WERI-Rb-1 (cell line): ENCODE results near the gene ZSCAN30.

Experiments
- DNase-seq: peaks from one replicate; pipeline ENCODE4 v3.0.0-alpha.2; 2020
- H3K27ac ChIP-seq: fragments of 250-450 bp; sonication (Bioruptor Pico); 2 replicates; pipeline ENCODE4 v1.5.1; 2020; ENCODE audit warnings: mild to moderate bottlenecking, moderate library complexity
- H3K27me3 ChIP-seq: fragments of 250-450 bp; sonication (Bioruptor Pico); 2 replicates; pipeline ENCODE4 v1.5.1; 2021; ENCODE audit warnings: mild to moderate bottlenecking, low read depth, moderate library complexity; ENCODE audit not compliant: insufficient read depth, severe bottlenecking
- H3K36me3 ChIP-seq: fragments of 250-450 bp; sonication (Bioruptor Pico); 2 replicates; pipeline ENCODE4 v1.5.1; 2020; ENCODE audit warnings: mild to moderate bottlenecking, moderate library complexity
- H3K4me3 ChIP-seq: 2 replicates; pipeline ENCODE4 v1.5.1; 2011; ENCODE audit warnings: low read depth, mild to moderate bottlenecking, control low read depth, low read length
- H3K9me3 ChIP-seq: fragments of 250-450 bp; sonication (Bioruptor Pico); 2 replicates; pipeline ENCODE4 v1.5.1; 2021; ENCODE audit warnings: mild to moderate bottlenecking, moderate library complexity; ENCODE audit not compliant: severe bottlenecking
- TF ChIP-seq, protein P1 (sequence below): IDR thresholded peaks from 2 replicates; pipeline ENCODE4 v1.5.1; 2011; ENCODE audit warnings: low read depth, mild to moderate bottlenecking, control low read depth, inconsistent platforms, low read length

The ZSCAN30 gene

GRCh38 chr18:35241448-35241804, 48.6 kb downstream of the ZSCAN30 start:
- Histone ChIP-seq H3K9me3 (no peaks in the 10 kb centered on the region), H3K27ac (peak overlapping the region; percentile 95), H3K4me3 (peak overlapping the region; percentile 97), H3K36me3 (peaks cover 40% of the 10 kb centered on the region), H3K27me3 (no peaks in the 10 kb centered on the region)
- TF ChIP-seq, protein P1, sequence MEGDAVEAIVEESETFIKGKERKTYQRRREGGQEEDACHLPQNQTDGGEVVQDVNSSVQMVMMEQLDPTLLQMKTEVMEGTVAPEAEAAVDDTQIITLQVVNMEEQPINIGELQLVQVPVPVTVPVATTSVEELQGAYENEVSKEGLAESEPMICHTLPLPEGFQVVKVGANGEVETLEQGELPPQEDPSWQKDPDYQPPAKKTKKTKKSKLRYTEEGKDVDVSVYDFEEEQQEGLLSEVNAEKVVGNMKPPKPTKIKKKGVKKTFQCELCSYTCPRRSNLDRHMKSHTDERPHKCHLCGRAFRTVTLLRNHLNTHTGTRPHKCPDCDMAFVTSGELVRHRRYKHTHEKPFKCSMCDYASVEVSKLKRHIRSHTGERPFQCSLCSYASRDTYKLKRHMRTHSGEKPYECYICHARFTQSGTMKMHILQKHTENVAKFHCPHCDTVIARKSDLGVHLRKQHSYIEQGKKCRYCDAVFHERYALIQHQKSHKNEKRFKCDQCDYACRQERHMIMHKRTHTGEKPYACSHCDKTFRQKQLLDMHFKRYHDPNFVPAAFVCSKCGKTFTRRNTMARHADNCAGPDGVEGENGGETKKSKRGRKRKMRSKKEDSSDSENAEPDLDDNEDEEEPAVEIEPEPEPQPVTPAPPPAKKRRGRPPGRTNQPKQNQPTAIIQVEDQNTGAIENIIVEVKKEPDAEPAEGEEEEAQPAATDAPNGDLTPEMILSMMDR = no peak
- no peak for DNase-seq

DNA sequence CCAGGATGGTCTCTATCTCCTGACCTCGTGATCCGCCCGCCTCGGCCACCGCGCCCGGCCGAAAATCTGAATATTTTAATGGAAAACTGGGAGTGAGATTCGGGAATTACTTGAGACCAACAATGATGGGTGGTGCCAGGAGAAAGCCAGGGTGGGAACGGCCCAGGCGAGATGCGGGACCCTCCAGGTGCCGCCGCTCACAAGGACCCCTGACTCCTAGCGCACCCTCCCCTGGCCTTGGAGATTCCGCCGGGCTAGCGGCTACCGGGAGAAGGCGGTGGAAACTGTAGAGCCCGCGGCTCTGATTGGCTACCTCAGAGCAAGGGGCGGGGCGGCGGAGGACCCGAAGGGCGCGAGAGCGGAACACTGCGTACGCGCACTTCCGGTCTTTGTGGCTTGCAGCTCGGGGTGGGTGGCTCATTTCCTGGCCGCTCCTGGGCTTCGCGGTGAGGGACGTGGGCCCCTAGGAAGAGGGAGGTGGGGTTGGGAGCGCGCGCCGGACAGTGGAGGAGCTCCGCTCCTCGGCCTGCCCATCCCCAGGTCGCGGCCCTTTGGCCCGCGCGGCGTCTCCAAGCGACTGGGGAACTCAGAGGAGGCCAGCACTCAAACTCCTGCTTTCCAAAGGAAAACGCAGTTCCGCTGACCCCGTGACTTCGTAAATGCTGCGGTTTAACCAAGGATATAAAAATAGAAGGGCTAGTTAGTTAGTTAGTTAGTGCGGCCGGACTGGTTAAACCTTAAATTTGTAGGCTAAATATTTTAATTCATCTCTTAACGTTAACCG, 49.2 kb downstream of the ZSCAN30 start, which contains the start of gene ZNF397:
Gene ZNF397, plus strand, starts transcription at position 371 of the 784 bp plus-strand sequence. CDS start 1,437 bp downstream, outside the sequence.
- Histone ChIP-seq H3K36me3 (peaks cover 34% of the 10 kb centered on the region), H3K9me3 (no peaks in the 10 kb centered on the region), H3K27me3 (no peaks in the 10 kb centered on the region), H3K27ac (peak within 1 kb of the TSS; percentile 95), H3K4me3 (peak within 1 kb of the TSS; percentile 97)
- TF ChIP-seq, protein P1 = no peak
- peak; percentile 98 for DNase-seq

GRCh38 chr18:35239314-35239713, 50.7 kb downstream of the ZSCAN30 start:
- no peaks in the 10 kb centered on the region for H3K9me3 ChIP-seq
- H3K4me3 ChIP-seq = no peak overlapping the region
- H3K27me3 ChIP-seq = no peaks in the 10 kb centered on the region
- peaks cover 21% of the 10 kb centered on the region for H3K36me3 ChIP-seq
- TF ChIP-seq, protein P1 = no peak
- no peak for DNase-seq
- H3K27ac ChIP-seq = no peak overlapping the region

DNA sequence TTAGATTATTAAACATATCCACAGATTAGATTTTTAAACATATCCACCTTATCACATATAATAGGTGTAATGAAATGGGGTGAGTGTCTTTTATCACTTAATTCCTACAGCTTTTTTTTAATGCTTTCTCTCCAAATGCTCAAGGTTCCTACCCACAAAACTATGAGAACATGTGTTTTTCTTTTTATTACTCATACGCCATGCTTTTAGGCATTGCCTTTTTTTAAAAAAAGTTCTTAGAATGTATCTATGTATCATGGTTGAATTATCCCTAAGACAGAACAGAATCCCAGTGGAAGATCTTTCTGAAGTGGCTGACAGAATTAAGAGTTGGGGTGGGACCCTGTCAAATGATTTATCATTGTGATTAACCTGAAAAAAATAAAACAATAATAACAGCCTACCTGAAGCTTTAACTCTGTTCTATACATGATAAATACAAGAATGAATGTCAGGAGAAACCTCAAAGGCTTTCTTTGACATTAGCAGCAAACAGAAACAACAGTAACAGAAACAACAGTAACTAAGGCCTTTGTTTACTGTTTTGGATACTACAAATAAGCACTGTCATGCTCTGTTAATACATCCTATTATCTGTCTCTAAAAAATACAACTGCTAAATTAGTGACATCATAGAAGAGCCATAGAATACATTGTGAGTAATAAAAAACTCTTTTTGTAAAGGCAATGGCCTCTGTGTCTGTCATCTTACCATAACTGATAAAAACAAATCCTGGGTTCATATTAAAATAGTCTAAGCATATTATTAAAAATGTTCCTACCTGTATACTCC, 53.3 kb downstream of the ZSCAN30 start:
- Histone ChIP-seq H3K9me3 (no peaks in the 10 kb centered on the region), H3K27me3 (no peaks in the 10 kb centered on the region), H3K4me3 (no peak overlapping the region), H3K27ac (no peak overlapping the region), H3K36me3 (peaks cover 2% of the 10 kb centered on the region; the same call in 1 of the 2 replicates)
- TF ChIP-seq, protein P1 = no peak
- DNase-seq = no peak

- TF ChIP-seq, protein P1 = peak; percentile 76
- Histone ChIP-seq H3K9me3 (no peaks in the 10 kb centered on the region), H3K27ac (no peak overlapping the region), H3K4me3 (peak overlapping the region; percentile 26), H3K36me3 (no peaks in the 10 kb centered on the region), H3K27me3 (no peaks in the 10 kb centered on the region)
- DNase-seq = peak; percentile 78
Measured at GRCh38 chr18:35231052-35231451, 59.0 kb downstream of the ZSCAN30 start.
